Kidney epithelial cell (primary cell): ENCODE data around the gene LRRC34. TPM values are rescaled to one million over a fixed set of nuclear protein-coding genes. Genes with fewer than 3 reads are reported as not detected.

ENCODE experiments used
- DNase-seq: peaks from one replicate; pipeline ENCODE4 v3.0.0-alpha.2; 2010; ENCODE audit warnings: low read depth
- H3K27me3 ChIP-seq: 2 replicates; pipeline ENCODE4 v1.6.0; 2011; ENCODE audit warnings: low read length; ENCODE audit not compliant: control insufficient read depth, insufficient read depth
- H3K36me3 ChIP-seq: 2 replicates; pipeline ENCODE4 v1.5.1; 2011; ENCODE audit warnings: low read length; ENCODE audit not compliant: control insufficient read depth, insufficient read depth
- H3K4me3 ChIP-seq: 2 replicates; pipeline ENCODE4 v1.5.1; 2011; ENCODE audit warnings: low read depth, mild to moderate bottlenecking, control low read depth, low read length
- CTCF ChIP-seq: IDR thresholded peaks from 2 replicates; pipeline ENCODE4 v1.5.1; 2011; ENCODE audit warnings: mild to moderate bottlenecking, moderate library complexity, low read length, control low read depth, inconsistent platforms; ENCODE audit not compliant: insufficient read depth, poor library complexity, severe bottlenecking
- total RNA-seq: library from RNA; depleted of rRNA; stranded (reverse); fragments of >200 nt; gene quantifications from 2 replicates; pipeline ENCODE4 v1.2.3, GENCODE V29; 2015

The LRRC34 gene
- total RNA-seq, 1 donor from 2014 or later, result 4.1 TPM

GRCh38 chr3:169838511-169839030 lies 25.9 kb upstream of the LRRC34 start:
- no peak for TF ChIP-seq CTCF
- H3K36me3 ChIP-seq, result no peaks in the 10 kb centered on the region
- H3K4me3 ChIP-seq, result no peak overlapping the region
- no peak for DNase-seq
- no peaks in the 10 kb centered on the region for H3K27me3 ChIP-seq

- H3K27me3 ChIP-seq, result no peaks in the 10 kb centered on the region
Observed at GRCh38 chr3:169836942-169837275, 24.2 kb upstream of the LRRC34 start.

GRCh38 chr3:169836078-169836941 lies 23.6 kb upstream of the LRRC34 start:
- TF ChIP-seq CTCF, result no peak
- DNase-seq, result no peak
- Histone ChIP-seq H3K36me3 (no peaks in the 10 kb centered on the region), H3K4me3 (no peak overlapping the region), H3K27me3 (no peaks in the 10 kb centered on the region)

More at GRCh38 chr3:169836942-169837275, 24.2 kb upstream of the LRRC34 start:
- no peak for TF ChIP-seq CTCF
- H3K36me3 ChIP-seq, result no peaks in the 10 kb centered on the region
- H3K4me3 ChIP-seq, result no peak overlapping the region
- DNase-seq, result no peak

- TF ChIP-seq CTCF, result no peak
- Histone ChIP-seq H3K27me3 (no peaks in the 10 kb centered on the region), H3K36me3 (no peaks in the 10 kb centered on the region), H3K4me3 (no peak overlapping the region)
- no peak for DNase-seq
Observed at GRCh38 chr3:169835533-169835932, 22.8 kb upstream of the LRRC34 start.

GRCh38 chr3:169827712-169828111 lies 15.0 kb upstream of the LRRC34 start:
- Histone ChIP-seq H3K27me3 (no peaks in the 10 kb centered on the region), H3K4me3 (no peak overlapping the region), H3K36me3 (no peaks in the 10 kb centered on the region)
- no peak for DNase-seq
- TF ChIP-seq CTCF, result no peak
